Iris pigment epithelial cell (primary cell): ENCODE measurements around the gene RGS7.
"Not testable (repeated sequence)": the region's sequence is repeated elsewhere in the genome, so short reads cannot be mapped to it uniquely, and the experiment has no call there.

Experiments used
- DNase-seq: peaks from one replicate; pipeline ENCODE4 v3.0.0-alpha.2; 2011; ENCODE audit warnings: low read depth

The RGS7 gene

GRCh38 chr1:241331328-241332036 lies 25.5 kb downstream of the RGS7 start:
- no peak for DNase-seq

GRCh38 chr1:241330619-241331327 lies 26.2 kb downstream of the RGS7 start:
- DNase-seq = no peak

- no peak for DNase-seq
Observed at GRCh38 chr1:241325456-241325855, 31.5 kb downstream of the RGS7 start.

- DNase-seq = peak; percentile 48
Observed at GRCh38 chr1:241323514-241324195, 33.4 kb downstream of the RGS7 start.

- DNase-seq = no peak
Observed at GRCh38 chr1:241317676-241318075, 39.3 kb downstream of the RGS7 start.

- DNase-seq = no peak
Observed at GRCh38 chr1:241316372-241316771, 40.6 kb downstream of the RGS7 start.

- DNase-seq = no peak
Observed at GRCh38 chr1:241311056-241311746, 45.8 kb downstream of the RGS7 start.

GRCh38 chr1:241310451-241310850 lies 46.6 kb downstream of the RGS7 start:
- DNase-seq = peak; percentile 3

- no peak for DNase-seq
Observed at GRCh38 chr1:241309651-241310050, 47.4 kb downstream of the RGS7 start.

GRCh38 chr1:241308471-241308870 lies 48.5 kb downstream of the RGS7 start:
- no peak for DNase-seq

GRCh38 chr1:241308011-241308410 lies 49.0 kb downstream of the RGS7 start:
- no peak for DNase-seq

GRCh38 chr1:241306125-241306790 lies 50.7 kb downstream of the RGS7 start:
- no peak for DNase-seq

- not testable (repeated sequence) for DNase-seq
Observed at GRCh38 chr1:241302024-241302423, 55.0 kb downstream of the RGS7 start.

GRCh38 chr1:241299347-241299746 lies 57.7 kb downstream of the RGS7 start:
- DNase-seq = no peak

GRCh38 chr1:241292973-241293372 lies 64.0 kb downstream of the RGS7 start:
- DNase-seq = no peak

GRCh38 chr1:241291548-241291947 lies 65.5 kb downstream of the RGS7 start:
- DNase-seq = not testable (repeated sequence)

- DNase-seq = no peak
Observed at GRCh38 chr1:241286486-241286885, 70.5 kb downstream of the RGS7 start.

- no peak for DNase-seq
Observed at GRCh38 chr1:241276391-241276790, 80.6 kb downstream of the RGS7 start.

- no peak for DNase-seq
Observed at GRCh38 chr1:241275981-241276380, 81.0 kb downstream of the RGS7 start.

GRCh38 chr1:241275226-241275625 lies 81.8 kb downstream of the RGS7 start:
- no peak for DNase-seq

GRCh38 chr1:241274693-241275092 lies 82.3 kb downstream of the RGS7 start:
- no peak for DNase-seq

GRCh38 chr1:241272828-241273227 lies 84.2 kb downstream of the RGS7 start:
- no peak for DNase-seq
